Neural crest cell (in vitro differentiated cells): Measurements from ENCODE around the gene HOXB9. TPM values are rescaled to one million over a fixed set of nuclear protein-coding genes. Genes with fewer than 3 reads are reported as not detected.

Experiments used
- DNase-seq: peaks from one replicate; pipeline ENCODE4 v3.0.0; 2021; ENCODE audit warnings: low read depth, mixed read lengths, low spot score
- H3K27ac Mint-ChIP-seq: one replicate; pipeline ENCODE4 v1.8.0; 2021; ENCODE audit warnings: mild to moderate bottlenecking, mixed read lengths; ENCODE audit not compliant: unreplicated experiment
- H3K27me3 Mint-ChIP-seq: 2 replicates; pipeline ENCODE4 v1.8.0; 2021; ENCODE audit warnings: low read depth, mild to moderate bottlenecking, mixed read lengths
- H3K36me3 Mint-ChIP-seq: 2 replicates; pipeline ENCODE4 v1.8.0; 2021; ENCODE audit warnings: low read depth, mild to moderate bottlenecking, mixed read lengths
- H3K4me1 Mint-ChIP-seq: 2 replicates; pipeline ENCODE4 v1.8.0; 2021; ENCODE audit warnings: mixed read lengths
- H3K4me3 Mint-ChIP-seq: one replicate; pipeline ENCODE4 v1.8.0; 2021; ENCODE audit warnings: mild to moderate bottlenecking, mixed read lengths
- H3K9me3 Mint-ChIP-seq: 2 replicates; pipeline ENCODE4 v1.8.0; 2021; ENCODE audit warnings: mixed read lengths
- CTCF ChIP-seq: fragments of 200-600 bp; sonication (generic); conservative IDR thresholded peaks from 2 replicates; pipeline ENCODE4 v1.5.0; 2021; ENCODE audit warnings: antibody characterized with exemption, mild to moderate bottlenecking
- total RNA-seq: library from RNA; stranded (reverse); gene quantifications from 2 replicates; pipeline ENCODE4 v1.2.1, GENCODE V29; 2021

The HOXB9 gene
- total RNA-seq, 1 donor from 2014 or later, result 89.8 TPM

DNA sequence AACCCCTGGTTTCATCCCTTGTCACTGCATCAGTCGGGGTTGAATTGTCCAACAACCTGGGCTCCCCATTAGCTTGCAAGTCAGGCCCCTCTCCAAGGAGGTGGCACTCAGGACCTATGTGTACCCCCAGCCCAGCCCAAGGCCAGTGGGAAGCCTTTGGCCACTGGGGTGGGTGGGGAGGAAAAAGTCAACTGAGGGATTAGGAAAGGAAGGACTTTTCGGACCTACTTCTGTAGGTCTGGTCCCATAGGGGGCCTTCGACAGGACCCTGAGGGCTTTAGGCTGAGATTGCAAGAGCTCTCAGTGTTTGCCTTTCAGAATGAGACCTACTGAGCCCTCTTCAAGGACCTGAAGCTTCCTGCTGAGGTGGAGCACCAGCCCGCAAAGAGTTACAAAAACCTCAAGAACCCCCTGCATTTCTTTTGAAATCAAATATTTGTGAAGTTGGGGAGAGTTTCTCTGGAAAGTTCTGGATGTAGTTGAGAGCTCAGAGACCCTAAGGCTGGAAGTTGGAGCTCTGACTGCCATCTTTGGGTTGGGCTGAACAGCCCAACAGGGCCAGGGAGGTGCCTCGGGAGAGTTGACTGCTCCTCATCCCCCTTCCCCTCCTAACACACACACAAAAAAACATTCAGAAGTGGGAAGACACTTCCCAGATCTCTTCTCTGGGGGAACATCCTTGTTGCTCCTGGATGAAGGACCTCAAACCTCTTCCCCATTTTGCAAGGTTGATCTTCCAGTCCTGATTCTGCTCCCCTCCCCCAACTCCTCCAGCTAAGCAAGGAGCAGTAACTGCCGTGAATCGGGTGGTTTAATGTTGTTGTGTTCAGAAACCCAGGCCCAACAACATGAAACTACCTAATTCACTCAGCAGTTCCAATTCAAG, 5.8 kb upstream of the HOXB9 start:
- Mint-ChIP-seq H3K9me3 (no peaks in the 10 kb centered on the region), H3K36me3 (peaks cover 2% of the 10 kb centered on the region), H3K4me3 (peak overlapping the region; percentile 80), H3K27ac (no peak overlapping the region), H3K4me1 (peaks cover 8% of the 10 kb centered on the region), H3K27me3 (peaks cover 100% of the 10 kb centered on the region)
- DNase-seq, result no peak
- no peak for TF ChIP-seq CTCF

- H3K9me3 Mint-ChIP-seq, result no peaks in the 10 kb centered on the region
- no peak for DNase-seq
- peaks cover 4% of the 10 kb centered on the region for H3K36me3 Mint-ChIP-seq
- TF ChIP-seq CTCF, result no peak
- peaks cover 100% of the 10 kb centered on the region for H3K27me3 Mint-ChIP-seq
- H3K4me3 Mint-ChIP-seq, result peak overlapping the region; percentile 72
- no peaks in the 10 kb centered on the region for H3K4me1 Mint-ChIP-seq
- H3K27ac Mint-ChIP-seq, result peak overlapping the region; percentile 54
Measured at GRCh38 chr17:48630925-48631692, 5.0 kb upstream of the HOXB9 start.

- Mint-ChIP-seq H3K36me3 (peaks cover 4% of the 10 kb centered on the region), H3K4me1 (no peaks in the 10 kb centered on the region), H3K27me3 (peaks cover 99% of the 10 kb centered on the region), H3K9me3 (no peaks in the 10 kb centered on the region), H3K27ac (peak overlapping the region; percentile 15), H3K4me3 (peak overlapping the region; percentile 45)
- no peak for DNase-seq
- no peak for TF ChIP-seq CTCF
Measured at GRCh38 chr17:48630009-48630924, 4.1 kb upstream of the HOXB9 start.

- H3K9me3 Mint-ChIP-seq, result no peaks in the 10 kb centered on the region
- H3K27ac Mint-ChIP-seq, result peak overlapping the region; percentile 4
- H3K4me3 Mint-ChIP-seq, result peak overlapping the region; percentile 61
- no peak for TF ChIP-seq CTCF
- H3K36me3 Mint-ChIP-seq, result peaks cover 4% of the 10 kb centered on the region
- no peaks in the 10 kb centered on the region for H3K4me1 Mint-ChIP-seq
- no peak for DNase-seq
- peaks cover 99% of the 10 kb centered on the region for H3K27me3 Mint-ChIP-seq
Measured at GRCh38 chr17:48629411-48629759, 3.2 kb upstream of the HOXB9 start.
